Fibroblast of skin of right biceps (primary cell): ENCODE measurements around the gene RNF214.
A peak's percentile ranks its signal among the peaks of the same experiment; 100 is the strongest.
"Not testable (repeated sequence)": the region's sequence is repeated elsewhere in the genome, so short reads cannot be mapped to it uniquely, and the experiment has no call there.

Experiments
- DNase-seq: peaks from one replicate; pipeline ENCODE4 v3.0.0-alpha.2; 2013

RNF214 gene

GRCh38 chr11:117318738-117319137 lies 86.3 kb downstream of the RNF214 start:
- no peak for DNase-seq

- peak; percentile 84 for DNase-seq
Measured at GRCh38 chr11:117319214-117319840, 86.9 kb downstream of the RNF214 start.

DNA sequence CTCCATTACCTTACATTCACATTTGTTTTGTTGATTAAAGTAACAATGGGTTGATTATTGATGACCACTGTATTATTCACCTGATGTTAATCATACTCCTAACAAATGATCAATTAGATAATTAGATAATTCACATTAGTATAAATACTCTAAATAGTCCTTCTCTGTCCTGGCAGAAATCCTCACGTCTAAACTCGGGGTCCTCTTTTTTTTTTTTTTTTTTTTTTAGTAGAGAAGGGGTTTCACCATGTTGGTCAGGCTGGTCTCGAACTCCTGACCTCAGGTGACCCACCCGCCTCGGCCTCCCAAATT lies 94.7 kb downstream of the RNF214 start:
- not testable (repeated sequence) for DNase-seq

GRCh38 chr11:117327567-117328374 lies 95.3 kb downstream of the RNF214 start, which contains the start of gene CEP164:
TSS of gene CEP164 (plus strand) at chr11:117327854. CDS start at chr11:117338587, 10,733 bp downstream.
- DNase-seq = peak; percentile 98

GRCh38 chr11:117328375-117329010 lies 96.0 kb downstream of the RNF214 start:
- peak; percentile 31 for DNase-seq

GRCh38 chr11:117332843-117333242 lies 100.4 kb downstream of the RNF214 start:
- DNase-seq = no peak

DNA sequence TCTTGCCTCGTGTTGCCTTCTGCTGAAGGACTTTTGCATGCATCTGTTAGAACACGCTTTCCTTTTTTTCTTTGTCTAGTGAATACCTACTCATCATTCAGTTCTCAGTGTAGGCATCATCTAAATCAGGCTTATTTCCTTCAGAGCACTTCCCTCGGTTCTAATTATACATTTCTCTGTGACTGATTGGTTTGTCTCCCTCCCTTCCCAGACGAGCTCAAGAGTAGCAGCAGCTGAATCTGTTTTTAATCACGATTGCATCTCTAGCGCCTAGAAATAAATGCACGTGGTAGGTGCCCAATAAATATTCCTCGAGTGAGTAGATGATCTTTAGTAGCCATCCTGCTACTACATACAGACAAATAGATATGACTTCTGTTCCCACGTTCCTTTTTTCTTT lies 101.4 kb downstream of the RNF214 start:
- DNase-seq = peak; percentile 23

GRCh38 chr11:117334896-117335295 lies 102.4 kb downstream of the RNF214 start:
- no peak for DNase-seq

DNA sequence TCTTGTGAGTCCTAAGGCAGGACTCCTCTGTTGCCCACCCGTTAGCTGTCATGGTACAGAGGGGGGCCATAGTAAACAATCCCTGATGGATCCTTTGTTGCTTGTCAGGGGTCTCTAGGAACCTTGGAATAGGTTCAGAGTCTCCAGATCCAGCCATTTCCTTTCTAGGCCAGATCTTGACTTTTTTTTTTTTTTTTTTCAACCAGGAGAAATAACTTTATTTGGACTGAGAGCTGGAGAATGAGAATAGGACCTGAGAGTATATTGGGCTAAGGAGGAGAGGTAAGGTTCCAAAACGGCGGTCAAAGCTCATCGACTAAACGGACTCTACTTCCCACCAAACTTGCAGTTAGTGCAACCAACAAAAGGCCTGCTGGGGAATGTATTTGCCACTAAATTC lies 102.9 kb downstream of the RNF214 start:
- DNase-seq = no peak
